Fibroblast of gingiva (primary cell): Measurements from ENCODE around the gene ITPK1.
A peak's percentile ranks its signal among the peaks of the same experiment; 100 is the strongest.

ENCODE experiments used
- DNase-seq: peaks from one replicate; pipeline ENCODE4 v3.0.0-alpha.2; 2011; ENCODE audit warnings: low read depth

ITPK1 gene

GRCh38 chr14:92990456-92991430, 125.0 kb downstream of the ITPK1 start:
- DNase-seq = no peak

GRCh38 chr14:92988786-92989755, 126.7 kb downstream of the ITPK1 start:
- DNase-seq = no peak

GRCh38 chr14:92987713-92988510, 127.8 kb downstream of the ITPK1 start:
- no peak for DNase-seq

- no peak for DNase-seq
Observed at GRCh38 chr14:92987148-92987570, 128.6 kb downstream of the ITPK1 start.

GRCh38 chr14:92986254-92987147, 129.2 kb downstream of the ITPK1 start:
- peak; percentile 47 for DNase-seq

- no peak for DNase-seq
Observed at GRCh38 chr14:92985521-92985920, 130.2 kb downstream of the ITPK1 start.

- DNase-seq = no peak
Observed at GRCh38 chr14:92984896-92985295, 130.8 kb downstream of the ITPK1 start.

- no peak for DNase-seq
Observed at GRCh38 chr14:92984082-92984788, 131.5 kb downstream of the ITPK1 start.

GRCh38 chr14:92982956-92983355, 132.8 kb downstream of the ITPK1 start:
- DNase-seq = no peak

- DNase-seq = no peak
Observed at GRCh38 chr14:92981726-92982125, 134.0 kb downstream of the ITPK1 start.

GRCh38 chr14:92980866-92981265, 134.9 kb downstream of the ITPK1 start:
- no peak for DNase-seq

- DNase-seq = no peak
Observed at GRCh38 chr14:92978229-92979021, 137.3 kb downstream of the ITPK1 start.

GRCh38 chr14:92976268-92976667, 139.5 kb downstream of the ITPK1 start:
- no peak for DNase-seq

- no peak for DNase-seq
Observed at GRCh38 chr14:92974541-92975345, 141.0 kb downstream of the ITPK1 start.

- DNase-seq = no peak
Observed at GRCh38 chr14:92973798-92974372, 141.8 kb downstream of the ITPK1 start.

GRCh38 chr14:92973261-92973797, 142.4 kb downstream of the ITPK1 start:
- DNase-seq = peak; percentile 69

- DNase-seq = no peak
Observed at GRCh38 chr14:92971601-92972180, 144.0 kb downstream of the ITPK1 start.
